Lung (tissue), 12 donors: ENCODE results near the gene JMJD1C. TPM values are rescaled to one million over a fixed set of nuclear protein-coding genes. Genes with fewer than 3 reads are reported as not detected.

ENCODE experiments used
- ATAC-seq: fragments of 200-7000 bp; cut with Tn5 transposase; one replicate; pipeline ENCODE4 v1.9.1; 2020; ENCODE audit warnings: moderate number of reproducible peaks; ENCODE audit not compliant: insufficient read depth, low FRiP score
- DNase-seq, 3 donors: peaks; one replicate each; pipeline ENCODE4 v3.0.0-alpha.2; 2013 to 2017
- H3K27ac ChIP-seq, 2 donors: one replicate each; pipeline ENCODE4 v1.5.1; 2013; ENCODE audit warnings: mild to moderate bottlenecking in 2 of 2, moderate library complexity in 2 of 2, control low read depth in 1 of 2, inconsistent platforms in 1 of 2, low read depth in 1 of 2, low read length in 1 of 2
- H3K27me3 ChIP-seq, 3 donors: one replicate each; pipeline ENCODE4 v1.5.1; 2013; ENCODE audit warnings: low read length in 2 of 3; ENCODE audit not compliant: control insufficient read depth in 3 of 3, insufficient read depth in 3 of 3
- H3K36me3 ChIP-seq, 4 donors: one replicate each; pipeline ENCODE4 v1.5.1; 2013; ENCODE audit warnings: low read length in 4 of 4, mild to moderate bottlenecking in 1 of 4, moderate library complexity in 1 of 4; ENCODE audit not compliant: control insufficient read depth in 4 of 4, insufficient read depth in 4 of 4
- H3K4me1 ChIP-seq, 5 donors: one replicate each; pipeline ENCODE4 v1.5.1; 2013; ENCODE audit warnings: low read length in 5 of 5, mild to moderate bottlenecking in 2 of 5, moderate library complexity in 1 of 5; ENCODE audit not compliant: control insufficient read depth in 5 of 5, insufficient read depth in 5 of 5
- H3K4me3 ChIP-seq: one replicate; pipeline ENCODE4 v1.5.1; 2013; ENCODE audit warnings: mild to moderate bottlenecking, control low read depth, moderate library complexity
- H3K9ac ChIP-seq, 2 donors: one replicate each; pipeline ENCODE4 v1.5.1; 2013; ENCODE audit warnings: low read length in 2 of 2, control low read depth in 1 of 2; ENCODE audit not compliant: insufficient read depth in 1 of 2
- H3K9me3 ChIP-seq, 4 donors: one replicate each; pipeline ENCODE4 v1.5.1; 2013; ENCODE audit warnings: low read length in 3 of 4, mild to moderate bottlenecking in 1 of 4, moderate library complexity in 1 of 4; ENCODE audit not compliant: control insufficient read depth in 4 of 4, insufficient read depth in 3 of 4
- CTCF ChIP-seq: IDR thresholded peaks from 2 replicates; pipeline ENCODE4 v1.5.1; 2012; ENCODE audit warnings: mild to moderate bottlenecking; ENCODE audit errors: control extremely low read depth, extremely low read depth
- WGBS, 2 donors: extraction: QIAGEN DNeasy Blood & Tissue Kit; methylation state at CpG; one replicate each; pipeline ENCODE4 v1.1.7; 2013; 5-methylcytosine and 5-hydroxymethylcytosine counted together
- polyA plus RNA-seq, 2 donors: library from polyadenylated mRNA; stranded (reverse); fragments of 200-250 nt; gene quantifications; one replicate each; pipeline ENCODE4 v1.2.1, GENCODE V29; 2013
- total RNA-seq, 2 donors: library from RNA; depleted of rRNA in 1 of 2; stranded (reverse); fragments of >200 nt in 1 of 2; gene quantifications; one replicate each; pipeline ENCODE4 v1.2.1, GENCODE V29; 2014 to 2021
- donor health status: control.
- donor health status: control.
- donor health status: Bipolar disorder and iron deficiency.
- donor health status: healthy.
- donor health status: DM: yes; HTN: yes; CAD: no.

JMJD1C gene
- total and polyA plus RNA-seq, 4 donors: 30.5 to 233 (median 71.2) TPM

GRCh38 chr10:63416376-63416775, 49.4 kb downstream of the JMJD1C start:
- peak; percentile 40 to 77 (median 76) for DNase-seq
- WGBS, 2 donors: 85 to 87% methylated on average over 1 of the region's 1 CpG

GRCh38 chr10:63415640-63416244, 50.0 kb downstream of the JMJD1C start:
- no peaks in the 10 kb centered on the region for H3K9me3 ChIP-seq
- H3K4me1 ChIP-seq: peaks cover 1 to 19% (median 6%) of the 10 kb centered on the region in 5 donors
- no peaks in the 10 kb centered on the region for H3K27me3 ChIP-seq
- TF ChIP-seq CTCF: no peak
- H3K36me3 ChIP-seq: no peaks in the 10 kb centered on the region
- DNase-seq (peak in 2 of 3 donors; percentile 26 to 33), ATAC-seq (no peak)
- no peak overlapping the region for H3K27ac ChIP-seq
- H3K9ac ChIP-seq: peak overlapping the region in 1 of 2 donors; percentile 49
- 46 to 52% methylated on average over 5 of the region's 5 CpGs for WGBS, 2 donors
- no peak overlapping the region for H3K4me3 ChIP-seq

More at GRCh38 chr10:63416376-63416775, 49.4 kb downstream of the JMJD1C start:
- no peaks in the 10 kb centered on the region for H3K27me3 ChIP-seq
- no peak for ATAC-seq
- TF ChIP-seq CTCF: no peak
- peaks cover 3 to 19% (median 9%) of the 10 kb centered on the region in 5 donors for H3K4me1 ChIP-seq
- no peaks in the 10 kb centered on the region for H3K9me3 ChIP-seq
- no peak overlapping the region for H3K4me3 ChIP-seq
- no peak overlapping the region for H3K27ac ChIP-seq
- H3K9ac ChIP-seq: no peak overlapping the region
- H3K36me3 ChIP-seq: no peaks in the 10 kb centered on the region

GRCh38 chr10:63414481-63415260, 51.1 kb downstream of the JMJD1C start:
- TF ChIP-seq CTCF: no peak
- ATAC-seq: no peak
- peaks cover 1 to 19% (median 9%) of the 10 kb centered on the region in 5 donors for H3K4me1 ChIP-seq
- H3K9ac ChIP-seq: no peak overlapping the region
- H3K9me3 ChIP-seq: no peaks in the 10 kb centered on the region
- no peak overlapping the region for H3K4me3 ChIP-seq
- no peak for DNase-seq
- WGBS, 2 donors: 87 to 91% methylated on average over 7 of the region's 7 CpGs
- no peak overlapping the region for H3K27ac ChIP-seq
- H3K36me3 ChIP-seq: no peaks in the 10 kb centered on the region
- H3K27me3 ChIP-seq: no peaks in the 10 kb centered on the region
